Hepatocyte (in vitro differentiated cells): ENCODE data around the gene TMC1. TPM values are rescaled to one million over a fixed set of nuclear protein-coding genes. Genes with fewer than 3 reads are reported as not detected.

Source experiments
- DNase-seq: peaks from one replicate; pipeline ENCODE4 v3.0.0-alpha.2; 2016; ENCODE audit warnings: low spot score
- H2AFZ ChIP-seq: fragments of 200-600 bp; sonication (generic); 2 replicates; pipeline ENCODE4 v1.6.0; 2016; ENCODE audit warnings: antibody characterized with exemption, mild to moderate bottlenecking
- H3K27ac ChIP-seq: fragments of 200-600 bp; sonication (generic); 2 replicates; pipeline ENCODE4 v1.5.1; 2016; ENCODE audit warnings: mild to moderate bottlenecking
- H3K27me3 ChIP-seq: fragments of 200-600 bp; sonication (generic); 2 replicates; pipeline ENCODE4 v1.6.1; 2016
- H3K36me3 ChIP-seq: fragments of 200-600 bp; sonication (generic); replicated peaks from 2 replicates; pipeline ENCODE4 v1.5.1; 2016; ENCODE audit warnings: low read depth; ENCODE audit not compliant: insufficient read depth
- H3K4me1 ChIP-seq: fragments of 200-600 bp; sonication (generic); 2 replicates; pipeline ENCODE4 v1.5.1; 2016; ENCODE audit warnings: mild to moderate bottlenecking, moderate library complexity; ENCODE audit not compliant: insufficient read depth
- H3K4me2 ChIP-seq: fragments of 200-600 bp; sonication (generic); 2 replicates; pipeline ENCODE4 v1.6.0; 2016
- H3K4me3 ChIP-seq: fragments of 200-600 bp; sonication (generic); 2 replicates; pipeline ENCODE4 v1.5.1; 2016; ENCODE audit warnings: mild to moderate bottlenecking
- H3K79me2 ChIP-seq: fragments of 200-600 bp; sonication (generic); 2 replicates; pipeline ENCODE4 v1.6.0; 2017; ENCODE audit warnings: mild to moderate bottlenecking
- H3K9me2 ChIP-seq: fragments of 200-600 bp; sonication (generic); replicated peaks from 2 replicates; pipeline ENCODE4 v1.6.0; 2017; ENCODE audit warnings: mild to moderate bottlenecking; ENCODE audit not compliant: insufficient read depth
- H3K9me3 ChIP-seq: fragments of 200-600 bp; sonication (generic); 2 replicates; pipeline ENCODE4 v1.5.1; 2016; ENCODE audit warnings: low read depth, mild to moderate bottlenecking
- H4K20me1 ChIP-seq: fragments of 200-600 bp; sonication (generic); 2 replicates; pipeline ENCODE4 v1.6.0; 2016; ENCODE audit warnings: mild to moderate bottlenecking; ENCODE audit not compliant: insufficient read depth, poor library complexity, severe bottlenecking
- EZH2 ChIP-seq: fragments of 200-600 bp; sonication (generic); IDR thresholded peaks from 2 replicates; pipeline ENCODE4 v1.6.1; 2016; ENCODE audit warnings: antibody characterized with exemption, mild to moderate bottlenecking, borderline replicate concordance
- EZH2phosphoT487 ChIP-seq: fragments of 200-600 bp; sonication (generic); IDR thresholded peaks from one replicate; pipeline ENCODE4 v1.6.1; 2018; ENCODE audit warnings: antibody characterized with exemption, mild to moderate bottlenecking, low read depth, moderate library complexity; ENCODE audit not compliant: unreplicated experiment, severe bottlenecking
- WGBS: methylation state at CpG from one replicate; pipeline ENCODE4 v1.1.6; 2016; ENCODE audit warnings: low lambda C conversion rate; ENCODE audit errors: missing lambda C conversion rate; 5-methylcytosine and 5-hydroxymethylcytosine counted together
- polyA plus RNA-seq: library from polyadenylated mRNA; unstranded; fragments of >200 nt; fragmentation: Nextera tagmentation; extraction: Ambion mirVana; gene quantifications from 2 replicates; pipeline ENCODE4 v1.2.1, GENCODE V29; 2016
- total RNA-seq: library from RNA; depleted of rRNA; stranded (reverse); fragments of >200 nt; gene quantifications from 2 replicates; pipeline ENCODE4 v1.2.3, GENCODE V29; 2014
- TF ChIP-seq, protein P1 (sequence below): fragments of 200-600 bp; sonication (generic); IDR thresholded peaks from 2 replicates; pipeline ENCODE4 v1.5.1; 2016; ENCODE audit warnings: antibody characterized with exemption, mild to moderate bottlenecking; ENCODE audit not compliant: poor library complexity

TMC1 gene
- total and polyA plus RNA-seq, 2 experiments from 2014 or later = 0.20 to 0.23 TPM

DNA sequence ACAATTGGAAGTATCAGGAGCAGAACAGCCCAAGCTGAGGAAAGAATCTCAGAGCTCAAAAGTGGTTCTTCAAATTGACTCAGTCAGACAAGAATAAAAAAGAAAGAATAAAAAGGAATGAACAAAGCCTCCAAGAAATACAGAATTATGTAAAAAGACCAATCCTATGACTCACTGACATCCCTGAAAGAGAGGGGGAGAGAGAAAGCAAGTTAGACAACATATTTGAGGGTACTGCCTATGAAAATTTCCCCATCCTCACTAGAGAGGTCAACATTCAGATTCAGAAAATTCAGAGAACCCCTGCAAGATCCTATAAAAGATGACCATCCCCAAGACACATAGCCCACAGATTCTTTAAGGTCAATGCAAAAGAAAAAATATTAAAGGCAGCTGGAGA, 258.2 kb downstream of the TMC1 start:
- no peak for TF ChIP-seq EZH2phosphoT487
- TF ChIP-seq, protein P1, sequence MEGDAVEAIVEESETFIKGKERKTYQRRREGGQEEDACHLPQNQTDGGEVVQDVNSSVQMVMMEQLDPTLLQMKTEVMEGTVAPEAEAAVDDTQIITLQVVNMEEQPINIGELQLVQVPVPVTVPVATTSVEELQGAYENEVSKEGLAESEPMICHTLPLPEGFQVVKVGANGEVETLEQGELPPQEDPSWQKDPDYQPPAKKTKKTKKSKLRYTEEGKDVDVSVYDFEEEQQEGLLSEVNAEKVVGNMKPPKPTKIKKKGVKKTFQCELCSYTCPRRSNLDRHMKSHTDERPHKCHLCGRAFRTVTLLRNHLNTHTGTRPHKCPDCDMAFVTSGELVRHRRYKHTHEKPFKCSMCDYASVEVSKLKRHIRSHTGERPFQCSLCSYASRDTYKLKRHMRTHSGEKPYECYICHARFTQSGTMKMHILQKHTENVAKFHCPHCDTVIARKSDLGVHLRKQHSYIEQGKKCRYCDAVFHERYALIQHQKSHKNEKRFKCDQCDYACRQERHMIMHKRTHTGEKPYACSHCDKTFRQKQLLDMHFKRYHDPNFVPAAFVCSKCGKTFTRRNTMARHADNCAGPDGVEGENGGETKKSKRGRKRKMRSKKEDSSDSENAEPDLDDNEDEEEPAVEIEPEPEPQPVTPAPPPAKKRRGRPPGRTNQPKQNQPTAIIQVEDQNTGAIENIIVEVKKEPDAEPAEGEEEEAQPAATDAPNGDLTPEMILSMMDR = no peak
- no peak for TF ChIP-seq EZH2
- H3K27me3 ChIP-seq = no peaks in the 10 kb centered on the region
- no peak for DNase-seq
- H3K36me3 ChIP-seq = no peaks in the 10 kb centered on the region
- no peaks in the 10 kb centered on the region for H3K79me2 ChIP-seq
- no peak overlapping the region for H3K4me2 ChIP-seq
- H3K9me2 ChIP-seq = no peaks in the 10 kb centered on the region
- H2AFZ ChIP-seq = no peak overlapping the region
- no peak overlapping the region for H3K27ac ChIP-seq
- no peaks in the 10 kb centered on the region for H4K20me1 ChIP-seq
- no peaks in the 10 kb centered on the region for H3K9me3 ChIP-seq
- H3K4me1 ChIP-seq = no peaks in the 10 kb centered on the region
- no peak overlapping the region for H3K4me3 ChIP-seq

DNA sequence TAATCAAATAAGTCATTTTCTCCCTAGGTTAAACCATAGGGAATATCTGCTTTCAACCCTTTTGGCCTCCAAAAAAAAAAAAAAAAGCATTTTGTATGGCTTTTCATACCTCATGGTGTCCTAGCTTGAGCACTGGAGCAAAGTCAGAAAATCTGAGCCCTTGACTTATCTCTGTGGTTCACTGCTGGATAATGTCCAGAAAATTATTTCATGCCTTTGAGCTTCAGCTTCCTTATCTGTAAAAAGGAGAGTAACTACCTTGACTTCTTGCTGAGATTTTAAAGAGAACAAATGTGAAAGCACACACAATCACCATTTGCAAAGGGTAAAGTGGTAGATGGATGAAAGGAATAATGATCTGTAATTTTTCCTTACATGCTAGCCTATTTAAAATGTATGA, 265.5 kb downstream of the TMC1 start:
- no peak for DNase-seq
- Histone ChIP-seq H3K79me2 (no peaks in the 10 kb centered on the region), H2AFZ (no peak overlapping the region), H3K9me3 (no peaks in the 10 kb centered on the region), H3K4me3 (no peak overlapping the region), H3K27ac (no peak overlapping the region), H3K4me2 (no peak overlapping the region), H3K27me3 (no peaks in the 10 kb centered on the region), H3K9me2 (no peaks in the 10 kb centered on the region), H3K36me3 (no peaks in the 10 kb centered on the region), H4K20me1 (no peaks in the 10 kb centered on the region), H3K4me1 (no peaks in the 10 kb centered on the region)
- no peak for TF ChIP-seq EZH2phosphoT487
- TF ChIP-seq EZH2 = no peak
- TF ChIP-seq, protein P1 = no peak

DNA sequence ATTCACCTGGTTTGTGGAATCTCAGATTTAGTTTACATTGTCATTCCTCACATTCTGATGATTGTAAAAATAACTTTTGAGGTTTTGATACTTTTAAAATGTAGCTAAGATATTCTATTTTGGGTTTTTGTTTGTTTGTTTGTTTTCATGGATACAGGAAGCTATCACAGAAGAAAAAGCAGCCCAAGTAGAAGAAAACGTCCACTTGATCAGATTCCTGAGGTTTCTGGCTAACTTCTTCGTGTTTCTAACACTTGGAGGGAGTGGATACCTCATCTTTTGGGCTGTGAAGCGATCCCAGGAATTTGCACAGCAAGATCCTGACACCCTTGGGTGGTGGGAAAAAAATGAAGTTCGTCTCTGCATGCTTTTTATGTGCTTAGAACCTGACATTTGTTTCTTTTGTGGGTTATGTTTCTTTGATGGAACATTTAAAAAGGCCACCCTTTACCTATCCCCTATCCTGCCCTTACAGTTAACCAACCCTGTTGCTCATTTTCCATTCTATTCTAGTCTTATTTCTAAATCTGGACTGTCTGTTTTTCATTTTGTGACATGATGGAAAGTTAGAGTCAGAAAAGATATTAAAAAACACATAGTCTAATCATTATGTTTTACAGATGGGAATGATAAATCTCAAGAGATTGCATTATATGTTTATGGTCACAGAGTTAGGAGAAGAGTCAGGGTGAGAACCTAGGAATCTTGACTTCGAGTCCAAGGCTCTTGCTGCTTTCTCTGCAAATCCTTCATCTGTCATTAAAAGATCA, 267.7 kb downstream of the TMC1 start:
- H2AFZ ChIP-seq = no peak overlapping the region
- H3K4me1 ChIP-seq = no peaks in the 10 kb centered on the region
- H3K4me3 ChIP-seq = no peak overlapping the region
- no peaks in the 10 kb centered on the region for H3K9me2 ChIP-seq
- WGBS = 75% methylated on average over 5 of the region's 5 CpGs
- H3K27me3 ChIP-seq = no peaks in the 10 kb centered on the region
- no peak for DNase-seq
- no peaks in the 10 kb centered on the region for H3K79me2 ChIP-seq
- no peak for TF ChIP-seq EZH2phosphoT487
- H3K36me3 ChIP-seq = no peaks in the 10 kb centered on the region
- no peak overlapping the region for H3K27ac ChIP-seq
- H4K20me1 ChIP-seq = no peaks in the 10 kb centered on the region
- H3K4me2 ChIP-seq = no peak overlapping the region
- H3K9me3 ChIP-seq = no peaks in the 10 kb centered on the region

DNA sequence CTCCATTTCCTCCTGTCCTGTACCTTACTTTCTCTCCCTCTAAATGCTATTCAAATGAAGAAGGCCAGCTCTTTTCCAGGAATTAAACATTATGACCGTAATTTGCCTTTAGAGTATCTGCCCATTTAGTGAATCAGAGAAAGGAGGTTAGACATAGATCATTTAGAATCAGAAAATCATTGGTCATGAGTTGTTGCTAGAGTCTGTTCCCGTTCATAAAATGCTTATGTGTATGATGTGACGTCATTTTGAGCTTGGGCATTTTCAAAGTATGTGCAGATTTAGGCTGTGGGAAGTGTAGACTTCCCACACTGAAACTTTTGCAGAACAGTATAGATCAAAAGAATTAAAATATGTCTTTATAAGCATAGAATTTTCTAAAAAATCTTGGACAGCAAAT, 268.5 kb downstream of the TMC1 start:
- Histone ChIP-seq H3K36me3 (no peaks in the 10 kb centered on the region), H3K9me3 (no peaks in the 10 kb centered on the region), H3K79me2 (no peaks in the 10 kb centered on the region), H4K20me1 (no peaks in the 10 kb centered on the region), H3K4me3 (no peak overlapping the region), H3K4me1 (no peaks in the 10 kb centered on the region), H3K27ac (no peak overlapping the region), H3K27me3 (no peaks in the 10 kb centered on the region), H3K4me2 (no peak overlapping the region), H2AFZ (no peak overlapping the region), H3K9me2 (no peaks in the 10 kb centered on the region)
- no peak for DNase-seq
- WGBS = 88% methylated on average over 3 of the region's 3 CpGs
- TF ChIP-seq, protein P1 = no peak
- TF ChIP-seq EZH2 = no peak
- TF ChIP-seq EZH2phosphoT487 = no peak
